Right ventricle myocardium superior (tissue), 1 donor: ENCODE measurements around the gene GUCY2D. TPM values are rescaled to one million over a fixed set of nuclear protein-coding genes. Genes with fewer than 3 reads are reported as not detected.
"Not testable (repeated sequence)": the region's sequence is repeated elsewhere in the genome, so short reads cannot be mapped to it uniquely, and the experiment has no call there.

Experiments
- ATAC-seq: fragments of 200-7000 bp; cut with Tn5 transposase; one replicate; pipeline ENCODE4 v1.9.1; 2020; ENCODE audit warnings: mild to moderate bottlenecking; ENCODE audit not compliant: poor library complexity
- DNase-seq: peaks from one replicate; pipeline ENCODE4 v3.0.0-alpha.2; 2020
- intact Hi-C: fragments of 100-400 bp; cut with DNase I; formaldehyde crosslinking; loops from one replicate; pipeline ENCODE4 v1.11.2; 2022
- long read RNA-seq: library from polyadenylated mRNA; unstranded; transcript quantifications from one replicate; pipeline ENCODE4 v2.0.0, GENCODE V29; 2021
- total RNA-seq: library from RNA; stranded (reverse); fragmentation: NEBNext Ultra II Directional; extraction: Animal tissue kit (Norgen Biotek cat#: 25700); gene quantifications from one replicate; pipeline ENCODE4 v1.2.1, GENCODE V29; 2021
- donor health status: DM: no; HTN: yes; CAD: no; lungs with severe emphysema.

The GUCY2D gene
- not detected for total RNA-seq
- long read RNA-seq: 0 reads

GRCh38 chr17:8001976-8002720, at the start of gene GUCY2D:
Gene GUCY2D (plus strand): TSS chr17:8002615. CDS start chr17:8003048, 433 bp downstream.
- no peak for DNase-seq
- intact Hi-C loops: no loop called here
- ATAC-seq: no peak

GRCh38 chr17:7953266-7953665, 49.1 kb upstream of the GUCY2D start:
- intact Hi-C loops, DNase-seq, ATAC-seq: not testable (repeated sequence)

- ATAC-seq (peak; percentile 79), DNase-seq (no peak)
- intact Hi-C loops: no loop called here
Observed at GRCh38 chr17:7955414-7956227, 46.8 kb upstream of the GUCY2D start.

GRCh38 chr17:7956228-7956965, 46.0 kb upstream of the GUCY2D start:
- ATAC-seq (peak; percentile 95), DNase-seq (peak; percentile 84)
- intact Hi-C loops: no loop called here

- DNase-seq: no peak
- intact Hi-C loops: no loop called here
- no peak for ATAC-seq
Observed at GRCh38 chr17:7959503-7960253, 42.7 kb upstream of the GUCY2D start.

GRCh38 chr17:7961421-7961820, 41.0 kb upstream of the GUCY2D start:
- intact Hi-C loops: no loop called here
- DNase-seq: no peak
- no peak for ATAC-seq

GRCh38 chr17:7967751-7968150, 34.7 kb upstream of the GUCY2D start:
- DNase-seq (no peak), ATAC-seq (no peak)
- intact Hi-C loops: no loop called here

- ATAC-seq (no peak), DNase-seq (no peak)
- intact Hi-C loops: no loop called here
Observed at GRCh38 chr17:7969433-7969832, 33.0 kb upstream of the GUCY2D start.

GRCh38 chr17:7971651-7972050, 30.8 kb upstream of the GUCY2D start:
- no peak for DNase-seq
- intact Hi-C loops: no loop called here
- ATAC-seq: no peak

GRCh38 chr17:7972131-7972785, 30.2 kb upstream of the GUCY2D start:
- intact Hi-C loops: no loop called here
- ATAC-seq: peak; percentile 51
- DNase-seq: no peak

- intact Hi-C loops: no loop called here
- DNase-seq: no peak
- ATAC-seq: no peak
Observed at GRCh38 chr17:7974638-7975131, 27.7 kb upstream of the GUCY2D start.

- intact Hi-C loops: no loop called here
- ATAC-seq (no peak), DNase-seq (no peak)
Observed at GRCh38 chr17:7977039-7977438, 25.4 kb upstream of the GUCY2D start.

- DNase-seq: no peak
- ATAC-seq: no peak
- intact Hi-C loops: no loop called here
Observed at GRCh38 chr17:7977805-7978204, 24.6 kb upstream of the GUCY2D start.

GRCh38 chr17:7982173-7982572, 20.2 kb upstream of the GUCY2D start:
- ATAC-seq: no peak
- no peak for DNase-seq
- intact Hi-C loops: no loop called here

- intact Hi-C loops: no loop called here
- DNase-seq (no peak), ATAC-seq (no peak)
Observed at GRCh38 chr17:7982666-7983065, 19.7 kb upstream of the GUCY2D start.

GRCh38 chr17:7984904-7985303, 17.5 kb upstream of the GUCY2D start:
- intact Hi-C loops: no loop called here
- no peak for DNase-seq
- ATAC-seq: no peak

- DNase-seq (no peak), ATAC-seq (no peak)
- intact Hi-C loops: no loop called here
Observed at GRCh38 chr17:7987112-7987893, 15.1 kb upstream of the GUCY2D start.
